B cell (primary cell): ENCODE results near the gene GNA14. TPM values are rescaled to one million over a fixed set of nuclear protein-coding genes. Genes with fewer than 3 reads are reported as not detected.

Experiments
- ATAC-seq: fragments of 200-7000 bp; cut with Tn5 transposase; one replicate; pipeline ENCODE4 v1.10.0; 2021; ENCODE audit warnings: low read depth, mild to moderate bottlenecking, moderate number of reproducible peaks, moderate library complexity
- CTCF ChIA-PET: fragments of 350-600 bp; sonication (Branson Sonifier 250); formaldehyde crosslinking; loops from one replicate; lab custom pipeline; 2021; ENCODE audit warnings: antibody characterized with exemption, inconsistent platforms; lab: Charles Lee
- POLR2A ChIA-PET: fragments of 350-600 bp; sonication (Branson Sonifier 250); formaldehyde crosslinking; loops from one replicate; lab custom pipeline; 2021; ENCODE audit warnings: antibody characterized with exemption; lab: Charles Lee
- DNase-seq: peaks from one replicate; pipeline ENCODE4 v3.0.0; 2013
- H2AFZ ChIP-seq: 2 replicates; pipeline ENCODE4 v1.6.1; 2012; ENCODE audit warnings: mild to moderate bottlenecking, low read depth, low read length; ENCODE audit not compliant: insufficient read depth, poor library complexity, severe bottlenecking
- H3K27ac ChIP-seq, 2 donors: 1 replicate in 1 of 2; 2 replicates in 1 of 2; pipeline ENCODE4 v1.5.1; 2012 to 2013; ENCODE audit warnings: low read length in 2 of 2, mild to moderate bottlenecking in 2 of 2, moderate library complexity in 1 of 2
- H3K27me3 ChIP-seq, 4 experiments: fragments of 200-600 bp in 1 of 4; sonication (generic) in 1 of 4; replicated peaks in 1 of 4; 1 replicate in 2 of 4; 2 replicates in 2 of 4; pipeline versions ENCODE4 v1.6.1 to v1.7.0; 2013 to 2016; ENCODE audit warnings: low read length in 3 of 4, mild to moderate bottlenecking in 2 of 4, mixed read lengths in 1 of 4, moderate library complexity in 1 of 4; ENCODE audit not compliant: insufficient read depth in 4 of 4, control insufficient read depth in 3 of 4; ENCODE audit errors: control extremely low read depth in 1 of 4
- H3K36me3 ChIP-seq, 2 experiments: replicated peaks in 1 of 2; 1 replicate in 1 of 2; 2 replicates in 1 of 2; pipeline versions ENCODE4 v1.6.1 to v1.7.1; 2013; ENCODE audit warnings: low read length in 1 of 2; ENCODE audit not compliant: insufficient read depth in 2 of 2, control insufficient read depth in 1 of 2; ENCODE audit errors: control extremely low read depth in 1 of 2, extremely low read depth in 1 of 2
- H3K4me1 ChIP-seq, 2 donors: fragments of 200-600 bp in 1 of 2; sonication (generic) in 1 of 2; 1 replicate in 1 of 2; 2 replicates in 1 of 2; pipeline versions ENCODE4 v1.5.1 to v1.6.1; 2013 to 2017; ENCODE audit warnings: low read length in 2 of 2; ENCODE audit not compliant: control insufficient read depth in 2 of 2, insufficient read depth in 2 of 2
- H3K4me2 ChIP-seq: replicated peaks from 2 replicates; pipeline ENCODE3; 2012; ENCODE audit warnings: mild to moderate bottlenecking, low read depth, low read length; ENCODE audit not compliant: poor library complexity, severe bottlenecking
- H3K4me3 ChIP-seq, 5 experiments: fragments of 200-600 bp in 1 of 5; sonication (generic) in 1 of 5; 1 replicate in 3 of 5; 2 replicates in 2 of 5; pipeline versions ENCODE4 v1.5.1 to v1.7.0; 2011 to 2016; ENCODE audit warnings: low read length in 4 of 5, mild to moderate bottlenecking in 4 of 5, low read depth in 2 of 5, control low read depth in 1 of 5, moderate library complexity in 1 of 5; ENCODE audit not compliant: insufficient read depth in 1 of 5; ENCODE audit errors: control extremely low read depth in 1 of 5, extremely low read depth in 1 of 5
- H3K79me2 ChIP-seq: fragments of 200-600 bp; sonication (generic); one replicate; pipeline ENCODE4 v1.6.0; 2016; ENCODE audit warnings: low read length; ENCODE audit not compliant: control insufficient read depth, insufficient read depth
- H3K9ac ChIP-seq: fragments of 200-600 bp; sonication (generic); 2 replicates; pipeline ENCODE4 v1.6.1; 2017; ENCODE audit warnings: mild to moderate bottlenecking, low read length, moderate library complexity
- H3K9me3 ChIP-seq, 3 donors: one replicate each; pipeline versions ENCODE4 v1.6.1 to v1.7.1; 2013; ENCODE audit warnings: low read length in 2 of 3; ENCODE audit not compliant: control insufficient read depth in 2 of 3, insufficient read depth in 1 of 3; ENCODE audit errors: control extremely low read depth in 1 of 3
- H4K20me1 ChIP-seq: 2 replicates; pipeline ENCODE4 v1.6.0; 2012; ENCODE audit warnings: mild to moderate bottlenecking, low read length; ENCODE audit not compliant: insufficient read depth, control insufficient read depth, poor library complexity, severe bottlenecking
- H3K27ac Mint-ChIP-seq: one replicate; pipeline ENCODE4 v1.8.0; 2021; ENCODE audit warnings: mixed read lengths
- H3K27me3 Mint-ChIP-seq: one replicate; pipeline ENCODE4 v1.8.0; 2021; ENCODE audit warnings: mixed read lengths
- H3K4me1 Mint-ChIP-seq: one replicate; pipeline ENCODE4 v1.8.0; 2021; ENCODE audit warnings: mixed read lengths
- H3K4me3 Mint-ChIP-seq: one replicate; pipeline ENCODE4 v1.8.0; 2021; ENCODE audit warnings: mixed read lengths
- H3K9me3 Mint-ChIP-seq: one replicate; pipeline ENCODE4 v1.8.0; 2022; ENCODE audit warnings: mixed read lengths; ENCODE audit not compliant: insufficient read depth
- CTCF ChIP-seq: fragments of 200-600 bp; IDR thresholded peaks from one replicate; pipeline ENCODE4 v1.8.0; 2022; ENCODE audit warnings: antibody characterized with exemption, mild to moderate bottlenecking
- EZH2 ChIP-seq: IDR thresholded peaks from 2 replicates; pipeline ENCODE4 v1.6.1; 2012; ENCODE audit warnings: borderline replicate concordance, low read depth, mild to moderate bottlenecking, moderate library complexity, low read length; ENCODE audit not compliant: insufficient read depth, poor library complexity, severe bottlenecking
- WGBS: methylation state at CpG from one replicate; pipeline ENCODE4 v1.1.5; 2013; ENCODE audit warnings: missing lambda C conversion rate; ENCODE audit not compliant: insufficient coverage; 5-methylcytosine and 5-hydroxymethylcytosine counted together
- intact Hi-C: fragments of 100-400 bp; cut with micrococcal nuclease; formaldehyde crosslinking; loops from one replicate; pipeline ENCODE4 v1.10.0; 2022
- polyA plus RNA-seq: library from polyadenylated mRNA; depleted of rRNA; stranded (reverse); fragments of >200 nt; gene quantifications from 2 replicates; pipeline ENCODE4 v1.2.3, GENCODE V29; 2012
- total RNA-seq, 2 donors: library from RNA; stranded (reverse); fragments of 120-200 nt in 1 of 2; gene quantifications; 1 replicate in 1 of 2; 2 replicates in 1 of 2; pipeline versions ENCODE4 v1.2.3 to v1.2.4, GENCODE V29; 2013 to 2022

Gene GNA14
- total and polyA plus RNA-seq, 2 donors (not counting 1 experiment from before 2014, with no cell fraction given) = not detected

- Histone ChIP-seq H3K4me2 (no peak overlapping the region), H3K36me3 (no peaks in the 10 kb centered on the region), H4K20me1 (no peaks in the 10 kb centered on the region), H3K4me3 (no peak overlapping the region), H3K4me1 (peaks cover 0 to 4% of the 10 kb centered on the region in 2 donors), H3K79me2 (no peaks in the 10 kb centered on the region), H3K27me3 (peaks cover 0 to 7% (median 0%) of the 10 kb centered on the region in 4 experiments), H3K9me3 (no peaks in the 10 kb centered on the region), H3K27ac (no peak overlapping the region), H3K9ac (no peak overlapping the region), H2AFZ (no peak overlapping the region)
- intact Hi-C loops = loop anchor here (5.0 to 10.0 kb wide), 3 partner anchors 297 to 757 kb away; no protein-coding TSS in a partner anchor
- Mint-ChIP-seq H3K4me1 (peaks cover 10% of the 10 kb centered on the region), H3K9me3 (no peaks in the 10 kb centered on the region), H3K4me3 (no peak overlapping the region), H3K27me3 (peaks cover 16% of the 10 kb centered on the region), H3K27ac (no peak overlapping the region)
- ATAC-seq (no peak), DNase-seq (peak; percentile 22)
- TF ChIP-seq EZH2 (no peak), CTCF (peak; percentile 47)
- ChIA-PET CTCF (interaction anchor here (2.0 to 5.6 kb wide), 4 partner anchors 12 to 289 kb away, joined by 6 to 54 read pairs (median 21); no protein-coding TSS in a partner anchor), POLR2A (no interaction called here)
- 54% methylated on average over 4 of the region's 8 CpGs for WGBS
These were observed 192.7 kb downstream of the GNA14 start for GRCh38 chr9:77455312-77455927.

GRCh38 chr9:77454663-77455062 is 193.5 kb downstream of the GNA14 start:
- Histone ChIP-seq H3K4me3 (no peak overlapping the region), H3K4me2 (no peak overlapping the region), H4K20me1 (no peaks in the 10 kb centered on the region), H3K27me3 (peaks cover 0 to 11% (median 0%) of the 10 kb centered on the region in 4 experiments), H3K27ac (no peak overlapping the region), H3K9me3 (no peaks in the 10 kb centered on the region), H2AFZ (no peak overlapping the region), H3K79me2 (no peaks in the 10 kb centered on the region), H3K4me1 (peaks cover 0 to 4% of the 10 kb centered on the region in 2 donors), H3K9ac (no peak overlapping the region), H3K36me3 (no peaks in the 10 kb centered on the region)
- intact Hi-C loops = loop anchor here (5.0 to 10.0 kb wide), 3 partner anchors 298 to 758 kb away; no protein-coding TSS in a partner anchor
- CTCF ChIA-PET = interaction anchor here (1.2 to 5.6 kb wide), 5 partner anchors 9 to 289 kb away, joined by 5 to 54 read pairs (median 6); no protein-coding TSS in a partner anchor
- peaks cover 17% of the 10 kb centered on the region for H3K27me3 Mint-ChIP-seq
- no peaks in the 10 kb centered on the region for H3K9me3 Mint-ChIP-seq
- DNase-seq (no peak), ATAC-seq (no peak)
- peaks cover 10% of the 10 kb centered on the region for H3K4me1 Mint-ChIP-seq
- no peak overlapping the region for H3K27ac Mint-ChIP-seq
- POLR2A ChIA-PET = no interaction called here
- 85% methylated on average over 1 of the region's 3 CpGs for WGBS
- H3K4me3 Mint-ChIP-seq = no peak overlapping the region
- no peak for TF ChIP-seq CTCF
- TF ChIP-seq EZH2 = no peak
